ENCODE results near the gene DIP2C.

DNA sequence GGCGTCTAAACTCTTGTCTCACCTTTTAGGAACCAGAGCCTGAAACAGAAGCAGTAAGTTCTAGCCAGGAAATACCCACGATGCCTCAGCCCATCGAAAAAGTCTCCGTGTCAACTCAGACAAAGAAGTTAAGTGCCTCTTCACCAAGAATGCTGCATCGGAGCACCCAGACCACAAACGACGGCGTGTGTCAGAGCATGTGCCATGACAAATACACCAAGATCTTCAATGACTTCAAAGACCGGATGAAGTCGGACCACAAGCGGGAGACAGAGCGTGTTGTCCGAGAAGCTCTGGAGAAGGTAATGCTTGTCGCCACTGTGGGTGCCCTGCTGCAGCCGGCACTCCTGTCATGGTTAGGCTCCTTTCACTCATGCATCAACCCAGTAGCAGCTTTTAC, 441.2 kb downstream of the DIP2C start:
- no peak for TF ChIP-seq EZH2phosphoT487 (IDR thresholded peaks at IDR 0.05; ENCODE audit: borderline replicate concordance)
- TF ChIP-seq, protein P1, sequence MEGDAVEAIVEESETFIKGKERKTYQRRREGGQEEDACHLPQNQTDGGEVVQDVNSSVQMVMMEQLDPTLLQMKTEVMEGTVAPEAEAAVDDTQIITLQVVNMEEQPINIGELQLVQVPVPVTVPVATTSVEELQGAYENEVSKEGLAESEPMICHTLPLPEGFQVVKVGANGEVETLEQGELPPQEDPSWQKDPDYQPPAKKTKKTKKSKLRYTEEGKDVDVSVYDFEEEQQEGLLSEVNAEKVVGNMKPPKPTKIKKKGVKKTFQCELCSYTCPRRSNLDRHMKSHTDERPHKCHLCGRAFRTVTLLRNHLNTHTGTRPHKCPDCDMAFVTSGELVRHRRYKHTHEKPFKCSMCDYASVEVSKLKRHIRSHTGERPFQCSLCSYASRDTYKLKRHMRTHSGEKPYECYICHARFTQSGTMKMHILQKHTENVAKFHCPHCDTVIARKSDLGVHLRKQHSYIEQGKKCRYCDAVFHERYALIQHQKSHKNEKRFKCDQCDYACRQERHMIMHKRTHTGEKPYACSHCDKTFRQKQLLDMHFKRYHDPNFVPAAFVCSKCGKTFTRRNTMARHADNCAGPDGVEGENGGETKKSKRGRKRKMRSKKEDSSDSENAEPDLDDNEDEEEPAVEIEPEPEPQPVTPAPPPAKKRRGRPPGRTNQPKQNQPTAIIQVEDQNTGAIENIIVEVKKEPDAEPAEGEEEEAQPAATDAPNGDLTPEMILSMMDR (conservative IDR thresholded peaks at IDR 0.05; ENCODE audit: low read length) = no peak

All from Loucy (cell line).